HepG2 (cell line): ENCODE measurements around the gene HDAC5. TPM values are rescaled to one million over a fixed set of nuclear protein-coding genes. Genes with fewer than 3 reads are reported as not detected.
A peak's percentile ranks its signal among the peaks of the same experiment; 100 is the strongest.

ENCODE experiments used
- ATF3 ChIP-seq: sonication (generic); formaldehyde crosslinking; IDR thresholded peaks from 2 replicates; pipeline ENCODE4 v1.4.0; 2020; ENCODE audit warnings: missing genetic modification reagents
- CSRNP1 ChIP-seq: sonication (generic); formaldehyde crosslinking; IDR thresholded peaks from 2 replicates; pipeline ENCODE4 v1.8.1; 2023; ENCODE audit warnings: mild to moderate bottlenecking, missing genetic modification reagents
- ELK4 ChIP-seq: sonication (generic); formaldehyde crosslinking; IDR thresholded peaks from 2 replicates; pipeline ENCODE4 v1.9.0; 2021; ENCODE audit warnings: missing genetic modification reagents, borderline replicate concordance
- HNF4A ChIP-seq: sonication (generic); formaldehyde crosslinking; IDR thresholded peaks from 2 replicates; pipeline ENCODE4 v1.4.0; 2020; ENCODE audit warnings: missing genetic modification reagents
- IKZF4 ChIP-seq: sonication (generic); formaldehyde crosslinking; IDR thresholded peaks from 2 replicates; pipeline ENCODE4 v1.5.1; 2020; ENCODE audit warnings: borderline replicate concordance, mild to moderate bottlenecking, low read depth, missing genetic modification reagents; ENCODE audit errors: not compliant biosample characterization
- IRF1 ChIP-seq: sonication (generic); formaldehyde crosslinking; IDR thresholded peaks from 2 replicates; pipeline ENCODE4 v1.4.0; 2020; ENCODE audit warnings: low read depth, mild to moderate bottlenecking, missing genetic modification reagents
- RAD21 ChIP-seq: fragments of 450-650 bp; formaldehyde crosslinking; IDR thresholded peaks from 2 replicates; pipeline ENCODE4 v1.5.0; 2020; ENCODE audit warnings: mild to moderate bottlenecking
- SETDB1 ChIP-seq: sonication (generic); formaldehyde crosslinking; IDR thresholded peaks from 2 replicates; pipeline ENCODE4 v1.5.1; 2020; ENCODE audit warnings: missing genetic modification reagents, mild to moderate bottlenecking, borderline replicate concordance
- SMC3 ChIP-seq: IDR thresholded peaks from 2 replicates; pipeline ENCODE4 v1.6.1; 2011; ENCODE audit warnings: low read length, improper control_type of control experiment
- ZNF235 ChIP-seq: sonication (generic); formaldehyde crosslinking; IDR thresholded peaks from 2 replicates; pipeline ENCODE4 v1.8.1; 2023; ENCODE audit warnings: mild to moderate bottlenecking, missing genetic modification reagents, borderline replicate concordance
- ZNF570 ChIP-seq: sonication (generic); formaldehyde crosslinking; IDR thresholded peaks from 2 replicates; pipeline ENCODE4 v1.4.0; 2020; ENCODE audit warnings: mild to moderate bottlenecking, missing genetic modification reagents, borderline replicate concordance
- polyA plus RNA-seq, 8 experiments: library from polyadenylated mRNA; depleted of rRNA in 3 of 8; stranded (reverse) in 7 of 8; unstranded in 1 of 8; fragments of >200 nt; fragmentation: Illumina TruSeq in 4 of 8; extraction: Trizol in 4 of 8; gene quantifications; 2 replicates each; pipeline versions ENCODE4 v1.2.1 to v1.2.3, GENCODE V29; 2011 to 2016; ENCODE audit warnings: low read depth in 4 of 8, missing spikeins in 1 of 8, mixed read lengths in 1 of 8; ENCODE audit not compliant: insufficient read depth in 1 of 8
- total RNA-seq, 5 experiments: library from RNA; depleted of rRNA; stranded (reverse); fragments of >200 nt; fragmentation: Illumina TruSeq; extraction: Trizol; gene quantifications; 2 replicates each; pipeline ENCODE4 v1.2.3, GENCODE V29; 2016; ENCODE audit warnings: low read depth in 1 of 5
- TF ChIP-seq, protein P1 (sequence below): sonication (generic); formaldehyde crosslinking; IDR thresholded peaks from 2 replicates; pipeline ENCODE4 v1.4.0; 2020; ENCODE audit warnings: missing genetic modification reagents, borderline replicate concordance
- TF ChIP-seq, protein P2 (sequence below): IDR thresholded peaks from 2 replicates; pipeline ENCODE4 v1.6.1; 2016; ENCODE audit warnings: low read depth, borderline replicate concordance
- TF ChIP-seq, protein P3 (sequence below): IDR thresholded peaks from 2 replicates; pipeline ENCODE4 v1.6.1; 2016; ENCODE audit warnings: missing compliant biosample characterization, missing genetic modification reagents, borderline replicate concordance

Gene HDAC5
- total and polyA plus RNA-seq, 2 of the 13 experiments (the other 11 are each of a cell fraction or from before 2014, with no cell fraction given): 46.4 to 85.4 TPM

DNA sequence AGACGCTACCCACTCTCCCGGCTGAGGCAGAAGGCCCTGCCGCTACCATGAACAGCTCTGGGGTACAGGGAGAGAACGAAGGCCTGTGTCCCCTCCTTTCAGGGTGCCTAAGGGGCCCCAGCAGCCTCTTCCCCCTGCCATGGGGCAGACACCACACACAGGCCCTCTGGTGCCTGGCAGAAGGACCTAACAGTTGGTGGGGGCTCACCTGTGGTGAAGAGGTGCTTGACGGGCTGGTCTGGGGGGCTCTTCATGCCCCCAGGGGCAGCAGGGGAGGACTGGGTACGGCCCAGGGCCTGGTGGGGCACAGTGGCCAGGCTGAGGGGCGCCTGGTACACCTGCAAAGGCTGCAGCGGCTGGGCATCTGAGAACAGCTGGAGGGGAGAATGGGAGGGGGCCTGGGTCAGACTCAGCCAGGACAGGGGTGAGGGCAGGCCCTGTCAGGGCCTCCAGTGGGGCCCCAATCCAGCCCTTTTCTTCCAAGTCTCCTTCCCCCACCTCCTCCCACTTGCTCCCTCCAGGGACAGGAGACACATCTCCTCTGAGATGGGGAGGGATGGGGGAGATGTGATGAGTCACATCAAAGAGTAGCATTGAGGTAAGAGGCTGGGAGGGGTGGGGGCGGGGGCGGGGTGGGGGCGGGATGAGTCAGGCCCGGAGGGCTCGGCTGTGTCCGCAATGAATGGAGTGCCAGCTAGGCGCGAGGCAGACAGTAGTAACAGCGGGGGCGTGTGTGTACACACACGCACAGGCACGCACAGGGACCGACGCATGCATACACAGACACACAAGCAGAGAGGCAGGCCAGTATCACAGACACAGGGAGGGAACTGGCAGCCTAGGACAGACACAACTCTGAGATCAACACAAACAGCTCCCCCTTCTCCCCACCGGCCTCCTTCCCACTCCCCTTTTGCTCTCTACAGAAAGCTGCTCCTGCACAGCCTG, 36.8 kb downstream of the HDAC5 start (continued):
- TF ChIP-seq, protein P1, sequence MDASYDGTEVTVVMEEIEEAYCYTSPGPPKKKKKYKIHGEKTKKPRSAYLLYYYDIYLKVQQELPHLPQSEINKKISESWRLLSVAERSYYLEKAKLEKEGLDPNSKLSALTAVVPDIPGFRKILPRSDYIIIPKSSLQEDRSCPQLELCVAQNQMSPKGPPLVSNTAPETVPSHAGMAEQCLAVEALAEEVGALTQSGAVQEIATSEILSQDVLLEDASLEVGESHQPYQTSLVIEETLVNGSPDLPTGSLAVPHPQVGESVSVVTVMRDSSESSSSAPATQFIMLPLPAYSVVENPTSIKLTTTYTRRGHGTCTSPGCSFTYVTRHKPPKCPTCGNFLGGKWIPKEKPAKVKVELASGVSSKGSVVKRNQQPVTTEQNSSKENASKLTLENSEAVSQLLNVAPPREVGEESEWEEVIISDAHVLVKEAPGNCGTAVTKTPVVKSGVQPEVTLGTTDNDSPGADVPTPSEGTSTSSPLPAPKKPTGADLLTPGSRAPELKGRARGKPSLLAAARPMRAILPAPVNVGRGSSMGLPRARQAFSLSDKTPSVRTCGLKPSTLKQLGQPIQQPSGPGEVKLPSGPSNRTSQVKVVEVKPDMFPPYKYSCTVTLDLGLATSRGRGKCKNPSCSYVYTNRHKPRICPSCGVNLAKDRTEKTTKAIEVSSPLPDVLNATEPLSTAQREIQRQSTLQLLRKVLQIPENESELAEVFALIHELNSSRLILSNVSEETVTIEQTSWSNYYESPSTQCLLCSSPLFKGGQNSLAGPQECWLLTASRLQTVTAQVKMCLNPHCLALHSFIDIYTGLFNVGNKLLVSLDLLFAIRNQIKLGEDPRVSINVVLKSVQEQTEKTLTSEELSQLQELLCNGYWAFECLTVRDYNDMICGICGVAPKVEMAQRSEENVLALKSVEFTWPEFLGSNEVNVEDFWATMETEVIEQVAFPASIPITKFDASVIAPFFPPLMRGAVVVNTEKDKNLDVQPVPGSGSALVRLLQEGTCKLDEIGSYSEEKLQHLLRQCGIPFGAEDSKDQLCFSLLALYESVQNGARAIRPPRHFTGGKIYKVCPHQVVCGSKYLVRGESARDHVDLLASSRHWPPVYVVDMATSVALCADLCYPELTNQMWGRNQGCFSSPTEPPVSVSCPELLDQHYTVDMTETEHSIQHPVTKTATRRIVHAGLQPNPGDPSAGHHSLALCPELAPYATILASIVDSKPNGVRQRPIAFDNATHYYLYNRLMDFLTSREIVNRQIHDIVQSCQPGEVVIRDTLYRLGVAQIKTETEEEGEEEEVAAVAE: no peak
- TF ChIP-seq CSRNP1 (CRISPR knock-in tag) (no peak), IRF1 (CRISPR knock-in tag) (no peak), RAD21 (CRISPR knock-in tag) (0 out of 2 replicates have a peak, but pooled peaks have one; percentile 22), ATF3 (CRISPR knock-in tag) (peak; percentile 62; the same call in 1 of the 2 replicates), ELK4 (CRISPR knock-in tag) (no peak), IKZF4 (no peak), SETDB1 (no peak), SMC3 (no peak), ZNF235 (no peak), HNF4A (CRISPR knock-in tag) (no peak), ZNF570 (CRISPR knock-in tag) (no peak)
- TF ChIP-seq, protein P2, sequence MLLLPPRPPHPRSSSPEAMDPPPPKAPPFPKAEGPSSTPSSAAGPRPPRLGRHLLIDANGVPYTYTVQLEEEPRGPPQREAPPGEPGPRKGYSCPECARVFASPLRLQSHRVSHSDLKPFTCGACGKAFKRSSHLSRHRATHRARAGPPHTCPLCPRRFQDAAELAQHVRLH (CRISPR knock-in tag): no peak
- TF ChIP-seq, protein P3, sequence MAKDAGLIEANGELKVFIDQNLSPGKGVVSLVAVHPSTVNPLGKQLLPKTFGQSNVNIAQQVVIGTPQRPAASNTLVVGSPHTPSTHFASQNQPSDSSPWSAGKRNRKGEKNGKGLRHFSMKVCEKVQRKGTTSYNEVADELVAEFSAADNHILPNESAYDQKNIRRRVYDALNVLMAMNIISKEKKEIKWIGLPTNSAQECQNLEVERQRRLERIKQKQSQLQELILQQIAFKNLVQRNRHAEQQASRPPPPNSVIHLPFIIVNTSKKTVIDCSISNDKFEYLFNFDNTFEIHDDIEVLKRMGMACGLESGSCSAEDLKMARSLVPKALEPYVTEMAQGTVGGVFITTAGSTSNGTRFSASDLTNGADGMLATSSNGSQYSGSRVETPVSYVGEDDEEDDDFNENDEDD: peak; percentile 35; the same call in 1 of the 2 replicates
